ENCODE data around the gene VTI1A.

Gene VTI1A

GRCh38 chr10:112644265-112644645 is 197.2 kb downstream of the VTI1A start:
- no peak for DNase-seq

GRCh38 chr10:112649006-112649821 is 202.2 kb downstream of the VTI1A start:
- DNase-seq = no peak

GRCh38 chr10:112649822-112650152 is 202.8 kb downstream of the VTI1A start:
- no peak for DNase-seq

GRCh38 chr10:112650588-112651030 is 203.6 kb downstream of the VTI1A start:
- no peak for DNase-seq

- DNase-seq = no peak
These were observed 206.2 kb downstream of the VTI1A start for GRCh38 chr10:112653215-112653614.

- no peak for DNase-seq
These were observed 206.8 kb downstream of the VTI1A start for GRCh38 chr10:112653851-112654250.

GRCh38 chr10:112654794-112655193 is 207.8 kb downstream of the VTI1A start:
- DNase-seq = no peak

GRCh38 chr10:112655722-112656121 is 208.7 kb downstream of the VTI1A start:
- no peak for DNase-seq

- no peak for DNase-seq
These were observed 211.4 kb downstream of the VTI1A start for GRCh38 chr10:112658465-112658864.

GRCh38 chr10:112658900-112659638 is 212.1 kb downstream of the VTI1A start:
- no peak for DNase-seq

- no peak for DNase-seq
These were observed 216.5 kb downstream of the VTI1A start for GRCh38 chr10:112663234-112664125.

- no peak for DNase-seq
These were observed 219.1 kb downstream of the VTI1A start for GRCh38 chr10:112666094-112666493.

GRCh38 chr10:112669989-112670388 is 223.0 kb downstream of the VTI1A start:
- no peak for DNase-seq

- DNase-seq = no peak
These were observed 224.7 kb downstream of the VTI1A start for GRCh38 chr10:112671743-112672142.

- no peak for DNase-seq
These were observed 225.7 kb downstream of the VTI1A start for GRCh38 chr10:112672706-112673105.

GRCh38 chr10:112675560-112676083 is 228.6 kb downstream of the VTI1A start:
- no peak for DNase-seq

GRCh38 chr10:112677689-112678088 is 230.7 kb downstream of the VTI1A start:
- DNase-seq = no peak

- DNase-seq = no peak
These were observed 231.6 kb downstream of the VTI1A start for GRCh38 chr10:112678581-112678980.

- no peak for DNase-seq
These were observed 232.0 kb downstream of the VTI1A start for GRCh38 chr10:112678987-112679386.

- no peak for DNase-seq
These were observed 232.4 kb downstream of the VTI1A start for GRCh38 chr10:112679392-112679791.

GRCh38 chr10:112680586-112680985 is 233.6 kb downstream of the VTI1A start:
- no peak for DNase-seq

- no peak for DNase-seq
These were observed 240.6 kb downstream of the VTI1A start for GRCh38 chr10:112687647-112688046.

Measured in activated gamma-delta T cell treated with Interleukin-2 at 50 U/mL for 16 hours (primary cell).